Cortex of kidney (tissue), 1 donor: Measurements from ENCODE around the gene CEP83.
"Not testable (repeated sequence)": the region's sequence is repeated elsewhere in the genome, so short reads cannot be mapped to it uniquely, and the experiment has no call there.

Experiments used
- DNase-seq: peaks from one replicate; lab custom pipeline; 2025; lab: John Stamatoyannopoulos, UW

The CEP83 gene

DNA sequence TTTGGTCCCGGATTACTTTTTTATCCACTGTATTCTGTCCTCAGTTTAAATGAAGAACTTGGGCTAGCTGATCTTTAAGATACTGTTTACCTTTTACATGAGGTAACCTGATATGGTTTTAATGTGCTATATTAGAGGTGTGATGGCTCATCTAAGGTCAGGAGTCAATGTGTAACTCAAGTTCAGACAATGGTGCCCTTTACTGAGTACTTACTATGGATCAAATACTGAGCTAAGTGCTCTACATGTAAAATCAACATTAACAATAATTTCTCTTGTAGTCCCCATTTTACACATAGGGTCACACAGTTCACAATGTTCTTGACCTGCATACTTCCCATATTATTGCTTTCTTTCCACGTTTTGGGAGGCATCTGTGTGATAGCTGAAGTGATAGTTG lies 79.2 kb downstream of the CEP83 start:
- DNase-seq: no peak

DNA sequence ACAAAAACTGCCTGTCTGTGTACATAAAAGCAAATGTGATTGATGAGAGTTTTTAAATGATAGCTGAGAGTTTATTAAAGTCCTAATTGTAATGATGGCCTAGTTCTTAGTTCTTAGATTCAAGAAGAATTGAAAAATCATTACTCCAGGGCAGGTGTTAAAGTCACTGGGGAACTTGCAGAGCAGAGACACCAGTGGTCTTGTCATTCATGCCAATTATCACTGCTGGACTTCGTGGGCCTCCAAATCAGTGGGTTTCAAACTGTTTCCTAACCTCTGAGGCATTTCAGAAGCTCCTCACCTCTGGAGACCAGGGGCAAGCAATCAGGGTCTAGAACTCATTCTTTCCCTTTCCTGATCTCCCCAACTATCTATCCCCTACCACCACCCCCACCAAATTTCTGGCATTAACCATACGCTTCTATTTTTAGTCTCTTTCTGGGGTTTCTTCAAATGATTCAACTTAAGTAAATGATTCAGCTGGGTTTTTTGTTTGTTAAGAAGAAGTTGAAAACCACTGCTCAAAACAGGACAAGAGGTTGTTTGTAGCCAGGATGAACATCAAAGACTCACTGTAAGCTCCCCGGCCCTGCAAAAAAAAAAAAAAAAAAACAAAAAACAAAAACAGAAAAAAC lies 80.1 kb downstream of the CEP83 start:
- DNase-seq: no peak

DNA sequence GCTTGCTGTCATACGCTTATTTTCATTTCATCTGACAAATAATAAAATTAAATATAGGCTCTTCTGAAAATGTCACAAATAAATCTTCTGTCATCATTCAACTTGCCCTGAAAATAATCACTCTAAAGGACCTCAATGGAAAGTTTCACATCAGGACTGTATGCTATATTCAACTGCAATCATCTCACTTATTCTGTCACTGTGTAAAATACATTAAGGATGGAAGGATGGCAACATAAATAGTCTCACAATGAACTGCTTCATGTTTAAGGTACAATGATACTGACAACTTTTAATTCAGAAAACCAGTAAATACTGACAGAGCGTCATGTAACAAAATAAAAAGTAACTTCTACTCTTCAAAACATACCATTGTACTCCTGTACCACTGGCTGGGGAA lies 82.1 kb downstream of the CEP83 start:
- no peak for DNase-seq

DNA sequence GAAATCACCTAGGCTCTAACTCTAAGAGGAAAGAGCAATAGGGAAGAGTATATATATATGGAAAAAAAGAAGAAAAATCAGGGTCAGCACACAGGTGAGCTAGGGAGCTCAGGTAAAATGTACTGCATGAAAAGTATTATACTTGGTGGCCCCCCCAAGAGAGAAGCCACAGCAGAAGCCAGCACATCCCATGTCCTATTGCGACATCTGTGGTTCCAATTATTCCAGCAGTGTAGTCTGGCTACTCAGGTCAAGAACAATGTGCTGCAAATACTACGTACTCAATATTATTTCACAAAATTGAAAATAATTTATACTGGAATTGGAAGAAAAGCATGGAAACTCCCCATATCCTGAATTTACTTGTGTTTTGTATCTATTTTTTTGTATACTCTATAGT lies 85.5 kb downstream of the CEP83 start:
- no peak for DNase-seq

DNA sequence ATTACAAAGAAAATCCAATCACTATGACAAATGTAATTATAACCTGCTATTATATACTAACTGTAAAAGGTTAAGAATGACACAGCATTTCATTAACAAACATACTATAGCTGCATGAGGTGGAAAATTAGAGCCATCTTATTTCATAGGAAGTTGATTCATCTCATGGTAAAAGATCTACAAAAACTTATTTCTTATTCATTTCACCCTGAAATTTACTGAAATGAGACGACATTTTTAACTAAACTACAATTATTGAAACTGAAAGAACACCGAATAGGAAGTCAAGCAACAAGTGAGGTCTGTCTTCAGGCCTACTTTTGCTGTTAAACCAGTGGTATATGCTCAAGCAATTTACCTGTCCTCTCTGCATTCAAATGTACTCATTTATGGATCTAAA lies 87.2 kb downstream of the CEP83 start:
- DNase-seq: no peak

DNA sequence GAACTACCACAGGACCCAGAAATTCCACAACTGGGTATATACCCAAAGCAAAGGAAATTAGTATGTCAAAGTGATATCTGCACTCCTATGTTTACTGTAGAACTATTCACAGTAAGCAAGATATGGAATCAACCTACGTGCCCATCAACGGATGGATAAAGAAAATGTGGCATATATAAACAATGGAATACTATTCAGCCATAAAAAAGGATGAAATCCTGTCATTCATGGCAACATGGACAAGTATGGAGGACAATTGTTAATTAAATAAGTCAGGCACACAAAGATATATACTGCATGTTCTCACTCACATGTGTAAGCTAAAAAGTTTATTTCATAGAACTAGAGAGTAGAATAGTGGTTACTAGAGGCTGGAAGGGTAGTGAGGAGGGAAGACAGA lies 97.0 kb downstream of the CEP83 start:
- no peak for DNase-seq

DNA sequence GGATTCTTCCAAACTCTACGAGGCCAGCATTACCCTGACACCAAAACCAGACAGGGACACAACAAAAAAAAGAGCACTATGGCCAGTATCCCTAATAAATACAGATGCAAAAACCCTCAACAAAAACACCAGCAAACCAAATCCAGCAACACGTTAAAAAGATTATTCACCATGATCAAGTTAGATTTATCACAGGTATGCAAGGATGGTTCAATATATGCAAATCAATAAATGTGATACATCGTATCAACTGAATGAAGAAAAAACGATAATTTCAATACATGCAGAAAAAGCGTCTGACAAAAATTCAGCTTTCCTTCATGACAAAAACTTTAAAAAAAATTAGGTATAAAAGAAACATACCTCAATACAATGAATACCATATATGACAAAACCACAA lies 99.9 kb downstream of the CEP83 start:
- DNase-seq: no peak

DNA sequence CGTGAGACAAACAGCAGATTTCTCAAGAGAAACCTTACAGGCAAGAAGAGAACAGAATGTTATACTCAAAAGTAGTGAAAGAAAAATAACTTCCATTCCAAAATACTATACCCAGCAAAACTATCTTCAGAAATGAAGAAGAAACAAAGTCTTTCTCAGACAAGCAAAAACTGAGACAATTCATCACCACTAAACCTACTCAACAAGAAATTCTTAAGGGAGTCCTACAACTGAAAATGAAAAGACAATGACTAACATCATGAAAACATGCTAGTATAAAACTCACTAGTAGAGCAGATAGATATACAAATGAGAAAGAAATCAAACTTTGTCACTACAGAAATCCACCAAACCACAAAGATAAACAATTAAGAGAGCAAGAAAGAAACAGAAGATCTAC lies 106.5 kb downstream of the CEP83 start:
- no peak for DNase-seq

DNA sequence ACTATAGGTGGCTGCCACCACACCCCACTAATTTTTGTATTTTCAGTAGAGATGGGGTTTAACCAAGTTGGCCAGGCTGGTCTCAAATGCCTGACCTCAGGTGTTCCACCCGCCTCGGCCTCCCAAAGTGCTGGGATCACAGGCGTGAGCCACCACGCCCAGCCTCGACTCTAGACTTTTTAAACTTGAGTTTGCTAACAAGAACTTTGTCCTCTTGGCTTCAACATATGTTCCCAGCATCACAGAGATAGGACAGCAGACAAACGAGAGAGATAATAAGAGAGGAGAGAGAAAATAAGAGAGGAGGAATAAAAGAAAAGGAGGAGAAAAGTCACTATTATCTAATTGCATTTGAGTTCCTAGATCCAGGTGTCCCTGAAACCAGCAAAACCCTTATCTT lies 119.1 kb downstream of the CEP83 start:
- DNase-seq: no peak

DNA sequence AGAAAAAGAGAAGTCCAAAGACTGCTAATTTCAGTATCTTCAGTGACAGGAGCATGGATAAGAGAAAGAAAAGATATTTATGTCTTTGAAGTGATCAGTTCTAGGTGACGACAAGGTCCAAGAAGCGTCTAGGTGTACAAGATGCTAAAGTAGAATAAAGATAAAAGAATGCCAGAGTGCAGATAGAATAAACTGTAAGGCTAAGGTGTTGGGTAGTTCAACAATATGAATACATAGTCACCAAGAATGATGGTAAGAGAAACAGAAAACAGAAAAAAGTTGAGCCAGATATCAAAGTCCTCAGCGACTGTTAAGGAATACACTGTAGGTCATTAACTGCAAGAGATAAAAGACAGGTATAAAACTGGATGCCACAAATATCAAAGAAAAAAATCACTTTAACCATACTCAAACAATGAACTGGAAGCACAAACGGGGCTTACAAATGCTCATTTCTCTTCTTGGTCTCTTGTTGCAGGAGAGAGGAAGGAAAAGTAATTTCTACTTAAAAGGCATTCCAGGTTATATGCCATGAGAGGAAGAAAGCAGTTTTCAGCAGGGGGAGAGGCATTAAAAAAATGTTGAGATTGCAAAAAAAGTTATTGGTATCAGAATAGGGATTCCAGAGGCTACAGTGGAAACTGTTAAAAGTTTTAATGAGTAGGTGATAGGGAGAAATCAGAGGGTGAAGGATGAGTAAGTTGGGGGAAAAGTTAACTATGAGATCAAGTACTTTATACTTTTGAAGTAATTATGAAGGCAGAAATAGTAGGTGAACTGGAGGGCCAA lies 121.5 kb downstream of the CEP83 start:
- DNase-seq: no peak

DNA sequence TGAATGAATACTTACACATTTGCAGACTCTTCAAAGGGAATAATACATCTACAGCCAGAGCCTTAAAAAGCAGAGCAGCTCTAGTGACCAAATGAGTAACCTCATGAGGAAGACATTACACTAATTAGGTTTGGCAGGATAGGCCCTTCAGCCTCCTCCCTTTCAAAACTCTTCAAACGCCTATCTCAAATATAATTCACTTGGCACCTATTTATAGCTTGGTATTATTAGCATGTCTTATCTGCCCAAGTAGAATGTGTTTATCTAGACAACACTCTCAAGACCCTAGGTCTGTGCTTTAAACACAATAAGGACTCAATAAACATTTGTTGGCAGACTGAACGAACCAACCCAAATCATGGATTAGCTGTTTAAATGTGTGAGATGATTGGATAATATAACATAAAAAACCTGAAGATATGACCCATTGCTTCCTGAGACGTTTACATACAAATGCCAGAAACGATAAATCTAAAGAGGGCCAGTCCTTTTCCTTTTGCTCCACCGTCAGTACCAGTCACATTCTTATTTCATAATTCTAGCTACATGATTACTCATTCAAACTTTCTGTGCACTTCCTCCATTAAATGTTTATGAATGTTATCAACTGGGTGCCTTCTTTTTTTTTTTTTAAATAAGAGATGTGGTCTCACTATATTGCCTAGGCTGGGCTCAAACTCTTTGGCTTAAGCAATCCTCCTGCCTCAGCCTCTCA lies 123.3 kb downstream of the CEP83 start:
- no peak for DNase-seq

DNA sequence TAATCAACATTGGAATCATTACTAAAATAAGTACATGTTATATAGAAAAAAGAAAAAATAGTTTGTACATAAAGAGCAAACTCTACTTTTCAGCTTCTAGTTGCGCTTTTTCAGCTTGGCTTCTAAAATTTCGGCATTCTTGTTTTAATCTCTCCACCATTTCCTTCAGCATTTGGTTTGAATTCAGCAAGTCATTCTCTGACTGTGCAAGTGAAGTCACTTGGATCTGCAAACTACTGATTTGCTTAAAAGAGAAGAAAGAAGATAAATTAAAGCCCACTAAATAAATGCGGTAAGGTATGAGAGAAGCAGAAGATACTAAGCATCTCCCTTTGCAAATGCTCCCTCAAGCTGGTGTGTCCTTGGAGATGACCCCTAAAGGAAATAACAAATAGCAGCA lies 126.3 kb downstream of the CEP83 start:
- no peak for DNase-seq

DNA sequence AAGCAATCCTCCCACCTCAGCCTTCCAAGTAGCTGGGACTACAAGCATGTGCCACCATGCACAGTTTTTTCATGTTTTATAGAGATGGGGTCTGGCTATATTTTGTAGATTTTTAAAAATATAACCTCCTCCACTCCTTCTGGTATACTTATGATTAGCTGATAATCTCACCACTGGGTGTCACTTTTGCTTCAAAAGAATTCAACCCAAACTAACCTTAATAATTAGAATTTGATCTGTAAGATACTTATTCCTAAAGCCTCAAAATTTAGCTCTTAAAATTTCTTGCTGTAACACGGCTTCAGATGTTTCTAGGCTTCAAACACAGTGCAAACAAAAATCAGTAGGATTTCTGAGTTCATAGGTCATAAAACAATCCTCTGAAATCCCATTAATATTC lies 130.3 kb downstream of the CEP83 start:
- no peak for DNase-seq

DNA sequence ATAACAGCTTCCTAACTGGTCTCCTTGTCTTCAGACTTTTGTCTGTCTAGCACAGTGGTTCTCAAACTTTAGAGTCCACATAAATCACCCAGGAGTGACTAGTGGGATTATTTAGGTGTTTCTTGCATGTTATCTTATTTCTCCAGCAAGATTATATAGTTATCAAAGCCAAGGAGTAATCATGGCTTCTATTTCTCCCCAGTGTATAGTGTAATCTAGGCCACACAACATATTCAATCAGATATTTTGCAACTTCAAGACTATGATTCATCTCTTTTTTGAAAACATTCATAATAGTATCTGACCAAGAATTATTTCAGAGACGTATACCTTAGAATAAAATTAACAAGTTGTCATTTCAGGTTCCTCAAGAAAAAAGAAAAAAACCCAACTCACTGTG lies 131.9 kb downstream of the CEP83 start:
- DNase-seq: no peak

DNA sequence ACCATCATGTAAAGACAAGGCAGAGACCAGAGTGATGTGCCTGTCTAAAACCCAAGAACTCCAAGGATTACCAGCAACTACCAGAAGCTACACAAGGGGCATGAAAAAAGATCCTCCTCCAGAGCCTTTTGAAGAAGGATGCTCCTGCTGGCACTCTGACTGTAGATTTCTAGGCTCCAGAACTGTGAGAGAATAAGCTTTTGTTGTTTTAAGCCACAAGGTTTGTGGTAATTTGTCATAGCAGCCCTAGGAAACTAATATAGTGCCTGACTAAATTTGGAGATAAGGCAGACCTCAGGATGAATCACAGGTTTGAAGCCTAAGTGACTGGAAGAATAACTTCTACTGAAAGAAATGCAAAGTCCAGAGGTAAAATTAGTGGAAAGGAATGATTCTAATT lies 132.9 kb downstream of the CEP83 start:
- no peak for DNase-seq

DNA sequence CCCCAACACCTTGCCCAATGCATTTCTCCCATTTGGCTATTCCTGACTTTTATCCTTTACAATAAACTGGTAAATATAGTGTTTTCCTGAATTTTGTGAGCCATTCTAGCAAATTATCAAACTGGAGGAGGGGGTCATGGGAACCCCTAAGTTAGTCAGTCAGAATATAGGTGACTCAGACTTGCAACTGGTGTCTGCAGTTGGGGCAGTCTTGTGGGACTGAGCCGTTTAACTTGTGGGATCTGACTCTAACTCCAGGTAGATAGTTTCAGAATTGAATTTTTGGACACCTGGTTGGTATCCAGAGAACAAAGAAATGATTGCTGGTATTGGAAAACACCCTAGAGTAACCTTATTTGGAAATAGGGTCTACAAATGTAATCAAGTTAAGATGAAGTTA lies 133.4 kb downstream of the CEP83 start:
- no peak for DNase-seq

DNA sequence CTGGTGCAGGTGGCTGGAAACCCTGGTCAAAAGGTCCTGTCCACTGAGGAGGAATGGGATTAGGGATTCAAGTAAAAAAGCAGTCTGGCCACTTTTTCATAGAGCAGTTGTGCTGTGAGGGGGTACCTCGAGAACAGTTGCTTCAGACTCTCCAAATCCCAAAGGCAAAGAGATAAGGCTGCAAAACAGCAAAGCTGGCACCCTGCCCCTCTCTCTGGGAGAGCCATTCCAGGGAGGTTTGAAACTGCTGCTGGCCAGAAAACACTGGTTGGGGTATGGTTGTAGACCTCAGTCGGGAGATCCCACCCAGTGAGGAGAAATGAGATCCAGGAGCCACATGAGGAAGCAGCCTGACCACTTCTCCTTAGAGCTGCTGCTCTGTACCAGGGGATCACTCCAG lies 137.3 kb downstream of the CEP83 start:
- no peak for DNase-seq

DNA sequence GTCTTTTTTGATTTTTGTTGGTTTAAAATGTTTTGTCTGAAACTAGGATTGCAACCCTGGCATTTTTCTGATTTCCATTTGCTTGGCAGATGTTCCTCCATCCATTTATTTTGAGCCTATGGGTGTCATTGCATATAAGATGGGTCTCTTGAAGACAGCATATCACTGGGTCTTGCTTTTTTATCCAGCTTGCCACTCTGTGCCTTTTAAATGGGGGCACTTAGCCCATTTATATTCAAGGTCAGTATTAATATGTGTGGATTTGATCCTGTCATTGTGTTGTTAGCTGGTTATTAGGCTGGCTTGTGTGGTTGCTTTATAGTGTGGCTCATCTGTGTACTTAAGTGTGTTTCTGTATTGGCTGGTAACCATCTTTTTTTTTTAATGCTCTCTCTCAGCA lies 139.6 kb downstream of the CEP83 start:
- DNase-seq: no peak

DNA sequence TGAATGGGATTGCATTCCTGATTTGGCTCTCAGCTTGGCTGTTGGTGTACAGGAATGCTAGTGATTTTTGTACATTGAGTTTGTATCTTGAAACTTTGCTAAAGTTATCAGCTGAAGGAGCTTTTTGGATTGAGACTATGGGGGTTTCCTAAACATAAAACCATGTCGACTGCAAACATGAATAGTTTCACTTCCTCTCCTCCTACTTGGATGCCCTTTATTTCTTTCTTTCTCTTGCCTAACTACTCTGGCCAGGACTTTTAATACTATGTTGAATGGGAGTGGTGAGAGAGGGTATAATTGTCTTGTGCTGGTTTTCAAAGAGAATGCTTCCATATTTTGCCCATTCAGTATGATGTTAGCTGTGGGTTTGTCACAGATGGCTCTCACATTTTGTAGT lies 141.5 kb downstream of the CEP83 start:
- no peak for DNase-seq

DNA sequence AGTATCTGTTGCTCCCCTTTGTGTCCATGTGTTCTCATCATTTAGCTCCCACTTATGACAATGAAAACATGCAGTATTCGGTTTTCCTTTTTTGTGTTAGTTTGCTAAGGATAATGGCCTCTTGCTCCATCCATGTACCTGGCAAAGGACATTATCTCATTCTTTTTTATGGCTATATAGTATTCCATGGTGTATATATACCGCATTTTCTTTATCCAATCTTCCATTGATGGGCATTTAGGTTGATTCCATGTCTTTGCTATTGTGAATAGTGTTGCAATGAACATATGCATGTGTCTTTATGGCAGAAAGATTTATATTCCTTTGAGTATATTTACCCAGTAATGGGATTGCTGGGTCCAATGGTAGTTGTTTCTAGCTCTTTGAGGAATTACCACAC lies 143.1 kb downstream of the CEP83 start:
- DNase-seq: not testable (repeated sequence)

DNA sequence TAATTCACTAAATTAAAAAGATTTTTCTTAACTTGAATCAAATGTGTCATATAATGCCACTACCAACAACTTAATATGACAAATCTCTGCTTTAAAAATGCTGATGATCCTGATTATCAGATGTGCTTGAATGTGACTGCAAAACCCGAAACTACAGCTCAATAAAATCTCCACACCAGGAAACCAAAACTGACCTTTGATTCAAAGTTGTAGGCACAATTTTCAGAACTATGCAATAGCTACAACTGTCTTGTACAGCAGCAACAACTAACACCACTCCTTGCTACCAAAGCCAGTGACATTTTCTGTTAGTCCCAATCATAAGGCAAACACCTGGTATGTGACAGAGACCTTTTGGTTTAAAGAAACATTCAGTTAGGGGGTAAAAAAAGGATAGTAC lies 147.3 kb downstream of the CEP83 start:
- no peak for DNase-seq

DNA sequence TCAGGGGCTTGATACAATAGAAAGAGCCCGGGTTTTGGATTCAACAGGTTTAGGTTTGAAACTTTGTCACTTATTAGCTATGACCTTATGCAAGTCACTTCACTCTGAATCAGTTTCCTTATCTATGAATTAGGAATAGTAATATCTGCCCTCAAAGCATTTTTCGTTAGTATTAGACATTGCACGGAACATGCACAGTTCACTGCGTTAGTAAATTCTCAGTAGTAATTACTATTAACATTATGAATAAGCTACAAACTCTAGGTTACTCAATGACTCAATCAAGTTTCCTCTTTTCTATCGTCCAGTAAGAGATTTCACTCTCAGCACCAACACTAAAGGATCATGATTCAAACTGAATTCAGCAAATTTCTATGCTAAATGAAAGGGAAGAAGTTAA lies 150.3 kb downstream of the CEP83 start:
- DNase-seq: no peak

DNA sequence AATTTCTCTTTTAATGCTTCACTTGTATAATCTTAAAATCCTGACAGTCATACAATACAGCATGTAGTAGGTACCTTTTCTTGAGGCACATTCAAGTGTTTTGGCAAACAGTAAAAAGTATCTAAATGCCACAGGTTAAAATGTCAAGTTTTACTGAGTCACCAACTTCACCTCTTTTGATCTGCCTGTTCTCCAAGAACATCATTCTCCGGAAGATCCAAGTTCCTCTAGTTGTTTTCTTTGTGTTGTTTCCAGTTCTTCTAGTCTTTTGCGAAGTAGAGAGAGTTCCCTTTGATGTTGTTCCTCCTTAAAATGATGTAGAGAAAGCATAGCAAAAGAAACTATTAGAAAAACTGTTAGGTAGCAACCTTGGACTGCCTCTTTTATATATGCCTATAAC lies 151.1 kb downstream of the CEP83 start:
- no peak for DNase-seq
